Endothelial cell of umbilical vein (primary cell): ENCODE measurements around the gene ACTR10. TPM values are rescaled to one million over a fixed set of nuclear protein-coding genes. Genes with fewer than 3 reads are reported as not detected.

Experiments used
- BruUV-seq: library from RNA; stranded (reverse); fragments of 400-500 nt; replicated peaks from 2 replicates; lab custom pipeline; 2021; lab: Mats Ljungman, UMichigan
- CTCF ChIA-PET: fragments of 300-600, 350-600 bp; sonication (Branson Sonifier 250); formaldehyde crosslinking; loops from one replicate; lab custom pipeline; 2021; ENCODE audit warnings: antibody characterized with exemption, inconsistent platforms; lab: Charles Lee
- POLR2A ChIA-PET: fragments of 300-600, 350-600 bp; sonication (Branson Sonifier 250); formaldehyde crosslinking; loops from one replicate; lab custom pipeline; 2021; ENCODE audit warnings: antibody characterized with exemption, inconsistent platforms; lab: Charles Lee
- DNase-seq: peaks from one replicate; pipeline ENCODE4 v3.0.0-alpha.2; 2011; ENCODE audit warnings: low read depth, low spot score
- FAIRE-seq: peaks from 2 replicates; lab custom pipeline; 2011; peaks lifted over from hg19 to GRCh38; lab: Jason Lieb, UNC
- H2AFZ ChIP-seq: 2 replicates; pipeline ENCODE4 v1.6.0; 2012; ENCODE audit warnings: low read depth, low read length, control low read depth, inconsistent platforms
- H3K27ac ChIP-seq: 2 replicates; pipeline ENCODE4 v1.5.1; 2011; ENCODE audit warnings: low read depth, mild to moderate bottlenecking, control low read depth, low read length, moderate library complexity; ENCODE audit not compliant: insufficient read depth
- H3K27me3 ChIP-seq, 2 experiments: 2 replicates each; pipeline versions ENCODE4 v1.6.0 to v1.6.1; 2011; ENCODE audit warnings: low read length in 2 of 2, mixed read lengths in 1 of 2; ENCODE audit not compliant: control insufficient read depth in 2 of 2, insufficient read depth in 2 of 2
- H3K36me3 ChIP-seq, 2 experiments: 2 replicates in 1 of 2; 3 replicates in 1 of 2; pipeline ENCODE4 v1.5.1; 2011; ENCODE audit warnings: low read length in 2 of 2, mild to moderate bottlenecking in 1 of 2, moderate library complexity in 1 of 2; ENCODE audit not compliant: control insufficient read depth in 2 of 2, insufficient read depth in 2 of 2; ENCODE audit errors: extremely low read depth in 1 of 2
- H3K4me1 ChIP-seq: 3 replicates; pipeline ENCODE4 v1.5.1; 2011; ENCODE audit warnings: mild to moderate bottlenecking, low read length; ENCODE audit not compliant: control insufficient read depth, insufficient read depth; ENCODE audit errors: extremely low read depth
- H3K4me2 ChIP-seq: 2 replicates; pipeline ENCODE4 v1.6.1; 2011; ENCODE audit warnings: low read length, control low read depth, mixed read lengths; ENCODE audit not compliant: insufficient read depth
- H3K4me3 ChIP-seq, 3 experiments: fragments of 200-600 bp in 1 of 3; sonication (generic), shearing (Covaris generic) in 1 of 3; replicated peaks in 1 of 3; 2 replicates each; pipeline ENCODE4 v1.5.1; 2011 to 2016; ENCODE audit warnings: control low read depth in 3 of 3, low read length in 3 of 3, mild to moderate bottlenecking in 2 of 3, inconsistent platforms in 1 of 3, low read depth in 1 of 3, moderate library complexity in 1 of 3; ENCODE audit not compliant: insufficient read depth in 1 of 3
- H3K79me2 ChIP-seq: 2 replicates; pipeline ENCODE4 v1.6.0; 2012; ENCODE audit warnings: low read length, inconsistent platforms; ENCODE audit not compliant: control insufficient read depth, insufficient read depth
- H3K9ac ChIP-seq: replicated peaks from 2 replicates; pipeline ENCODE3; 2011; ENCODE audit warnings: low read length, control low read depth; ENCODE audit not compliant: insufficient read depth; ENCODE audit errors: extremely low read depth
- H3K9me1 ChIP-seq: replicated peaks from 3 replicates; pipeline ENCODE4 v1.6.0; 2011; ENCODE audit warnings: mild to moderate bottlenecking, low read length; ENCODE audit not compliant: control insufficient read depth, insufficient read depth; ENCODE audit errors: extremely low read depth
- H3K9me3 ChIP-seq: replicated peaks from 2 replicates; pipeline ENCODE4 v1.5.1; 2012; ENCODE audit warnings: low read length, inconsistent platforms; ENCODE audit not compliant: control insufficient read depth, insufficient read depth
- H4K20me1 ChIP-seq: replicated peaks from 2 replicates; pipeline ENCODE3; 2011; ENCODE audit warnings: mild to moderate bottlenecking, low read length; ENCODE audit not compliant: control insufficient read depth, insufficient read depth; ENCODE audit errors: extremely low read depth
- CTCF ChIP-seq, 2 donors: IDR thresholded peaks; 1 replicate in 1 of 2; 2 replicates in 1 of 2; pipeline ENCODE4 v1.5.1; 2011; ENCODE audit warnings: low read length in 2 of 2, mild to moderate bottlenecking in 2 of 2, moderate library complexity in 2 of 2, control low read depth in 1 of 2, inconsistent platforms in 1 of 2, low read depth in 1 of 2; ENCODE audit not compliant: insufficient read depth in 1 of 2; ENCODE audit errors: extremely low read depth in 1 of 2
- EZH2 ChIP-seq: IDR thresholded peaks from 2 replicates; pipeline ENCODE4 v1.6.1; 2012; ENCODE audit warnings: borderline replicate concordance, low read depth, mild to moderate bottlenecking, moderate library complexity, low read length, inconsistent platforms; ENCODE audit not compliant: severe bottlenecking
- FOS ChIP-seq: IDR thresholded peaks from 2 replicates; pipeline ENCODE4 v1.6.1; 2011; ENCODE audit warnings: mild to moderate bottlenecking, low read length, moderate library complexity, borderline replicate concordance; ENCODE audit not compliant: insufficient read depth
- GATA2 ChIP-seq: IDR thresholded peaks from 2 replicates; pipeline ENCODE4 v1.7.0; 2011; ENCODE audit warnings: low read depth, mild to moderate bottlenecking, moderate library complexity, mixed read lengths, low read length; ENCODE audit not compliant: insufficient read length, insufficient read depth
- JUN ChIP-seq: IDR thresholded peaks from 2 replicates; pipeline ENCODE4 v1.6.1; 2011; ENCODE audit warnings: borderline replicate concordance, low read depth; ENCODE audit not compliant: insufficient read length, insufficient read depth
- MAX ChIP-seq: IDR thresholded peaks from 2 replicates; pipeline ENCODE4 v1.6.1; 2011; ENCODE audit not compliant: insufficient read depth, insufficient read length
- MYC ChIP-seq: IDR thresholded peaks from one replicate; pipeline ENCODE4 v1.6.1; 2011; ENCODE audit warnings: mild to moderate bottlenecking, low read depth, low read length
- POLR2A ChIP-seq: IDR thresholded peaks from 2 replicates; pipeline ENCODE4 v1.6.1; 2012; ENCODE audit warnings: low read depth, mild to moderate bottlenecking, control low read depth, low read length
- POLR2AphosphoS5 ChIP-seq: IDR thresholded peaks from 2 replicates; pipeline ENCODE4 v1.6.1; 2012; ENCODE audit warnings: low read depth, mild to moderate bottlenecking, control low read depth, low read length, moderate library complexity; ENCODE audit not compliant: insufficient read depth
- dilution Hi-C: fragments of 300-500 bp; cut with MboI; formaldehyde crosslinking; loops from one replicate; pipeline ENCODE4 v1.15.0; 2019; ENCODE audit warnings: low sequenced_read_pairs; ENCODE audit not compliant: extremely low pct_ligation_motif_present
- intact Hi-C: fragments of 100-400 bp; cut with micrococcal nuclease; formaldehyde crosslinking; loops from one replicate; pipeline ENCODE4 v1.10.0; 2022
- polyA plus RNA-seq, 4 experiments: library from polyadenylated mRNA; depleted of rRNA in 3 of 4; stranded (reverse) in 3 of 4; unstranded in 1 of 4; fragments of >200 nt; gene quantifications; 2 replicates each; pipeline versions ENCODE4 v1.2.1 to v1.2.3, GENCODE V29; 2011 to 2012; ENCODE audit warnings: missing spikeins in 1 of 4
- total RNA-seq: library from RNA; stranded (reverse); gene quantifications from 2 replicates; pipeline ENCODE4 v1.2.3, GENCODE V29; 2021

ACTR10 gene
- total and polyA plus RNA-seq, 2 donors (not counting 3 experiments of a cell fraction or from before 2014, with no cell fraction given), result 28.6 to 67.3 TPM

- CTCF ChIA-PET, result interaction anchor here (0.6 kb wide), 1 partner anchor 79 kb away, joined by 3 read pairs; no protein-coding TSS in a partner anchor
- Histone ChIP-seq H3K27me3 (peaks cover 16 to 21% of the 10 kb centered on the region in 2 experiments), H2AFZ (no peak overlapping the region), H3K9ac (no peak overlapping the region), H3K79me2 (peaks cover 12% of the 10 kb centered on the region), H3K27ac (no peak overlapping the region), H3K4me2 (no peak overlapping the region), H3K4me1 (peaks cover 12% of the 10 kb centered on the region), H4K20me1 (no peaks in the 10 kb centered on the region), H3K36me3 (no peaks in the 10 kb centered on the region), H3K9me1 (no peaks in the 10 kb centered on the region), H3K9me3 (no peaks in the 10 kb centered on the region), H3K4me3 (no peak overlapping the region)
- no peak for FAIRE-seq
- POLR2A ChIA-PET, result no interaction called here
- intact Hi-C loops, result no loop called here
- BruUV-seq, result no TSS peak
- dilution Hi-C loops, result no loop called here
- TF ChIP-seq CTCF (IDR thresholded peaks at IDR 0.05; ENCODE audit: extremely low read depth in 1 of 2, insufficient read depth in 1 of 2, low read depth in 1 of 2, low read length in 2 of 2) (no peak), POLR2A (no peak), FOS (no peak), POLR2AphosphoS5 (no peak), EZH2 (no peak), JUN (no peak), MAX (no peak), GATA2 (no peak), MYC (no peak)
- no peak for DNase-seq
These were observed 3.8 kb upstream of the ACTR10 start for GRCh38 chr14:58196198-58196597.
